IMR-90 (cell line): ENCODE measurements around the gene CMTM8. TPM values are rescaled to one million over a fixed set of nuclear protein-coding genes. Genes with fewer than 3 reads are reported as not detected.

Experiments
- ATAC-seq: fragments of 200-7000 bp; cut with Tn5 transposase; 2 replicates; pipeline ENCODE4 v1.9.1; 2020; ENCODE audit warnings: low read depth, mild to moderate bottlenecking, moderate library complexity
- BruUV-seq: library from RNA; stranded (reverse); fragments of 400-500 nt; replicated peaks from 2 replicates; lab custom pipeline; 2021; lab: Mats Ljungman, UMichigan
- CTCF ChIA-PET: fragments of 300-600 bp; formaldehyde crosslinking; extraction: SDS; loops from one replicate; lab custom pipeline; 2021; ENCODE audit warnings: antibody characterized with exemption; lab: Yijun Ruan, JAX
- POLR2A ChIA-PET: fragments of 300-600 bp; sonication (Branson Sonifier 250); formaldehyde crosslinking; loops from one replicate; lab custom pipeline; 2022; ENCODE audit warnings: antibody characterized with exemption; ENCODE audit not compliant: unreplicated experiment; lab: Charles Lee
- DNase-seq: peaks from one replicate; pipeline ENCODE4 v3.0.0; 2013
- H2AFZ ChIP-seq: replicated peaks from 2 replicates; pipeline ENCODE3; 2013; ENCODE audit warnings: low read length, mild to moderate bottlenecking; ENCODE audit not compliant: poor library complexity
- H2AK5ac ChIP-seq: 2 replicates; pipeline ENCODE4 v1.6.1; 2013; ENCODE audit warnings: low read depth, low read length, inconsistent platforms
- H2AK9ac ChIP-seq: replicated peaks from 2 replicates; pipeline ENCODE3; 2013; ENCODE audit warnings: mild to moderate bottlenecking, low read depth, low read length, moderate library complexity; ENCODE audit not compliant: poor library complexity
- H2BK120ac ChIP-seq: 2 replicates; pipeline ENCODE4 v1.6.1; 2013; ENCODE audit warnings: low read depth, low read length, inconsistent platforms
- H2BK15ac ChIP-seq: 3 replicates; pipeline ENCODE4 v1.6.1; 2013; ENCODE audit warnings: low read depth, low read length, inconsistent platforms
- H2BK20ac ChIP-seq: 2 replicates; pipeline ENCODE4 v1.6.1; 2013; ENCODE audit warnings: low read depth, mild to moderate bottlenecking, inconsistent platforms, low read length, moderate library complexity
- H2BK5ac ChIP-seq: 2 replicates; pipeline ENCODE4 v1.6.1; 2013; ENCODE audit warnings: mild to moderate bottlenecking, low read depth, low read length, inconsistent platforms; ENCODE audit not compliant: poor library complexity, severe bottlenecking
- H3K14ac ChIP-seq: replicated peaks from 2 replicates; pipeline ENCODE4 v1.6.1; 2013; ENCODE audit warnings: low read depth, low read length, inconsistent platforms
- H3K18ac ChIP-seq: 2 replicates; pipeline ENCODE4 v1.6.1; 2013; ENCODE audit warnings: low read depth, low read length, control low read depth
- H3K23ac ChIP-seq: 2 replicates; pipeline ENCODE4 v1.6.1; 2013; ENCODE audit warnings: low read depth, low read length, inconsistent platforms
- H3K27ac ChIP-seq: 2 replicates; pipeline ENCODE4 v1.5.1; 2013; ENCODE audit warnings: mild to moderate bottlenecking, control low read depth, low read length; ENCODE audit not compliant: insufficient read depth
- H3K27me3 ChIP-seq: 2 replicates; pipeline ENCODE4 v1.6.1; 2013; ENCODE audit warnings: low read length; ENCODE audit not compliant: control insufficient read depth, insufficient read depth
- H3K36me3 ChIP-seq: 2 replicates; pipeline ENCODE4 v1.6.1; 2013; ENCODE audit warnings: low read length, mixed read lengths; ENCODE audit not compliant: control insufficient read depth, insufficient read depth
- H3K4ac ChIP-seq: 2 replicates; pipeline ENCODE4 v1.6.1; 2013; ENCODE audit warnings: low read depth, low read length, inconsistent platforms
- H3K4me1 ChIP-seq: 2 replicates; pipeline ENCODE4 v1.6.1; 2013; ENCODE audit warnings: low read length, mixed read lengths; ENCODE audit not compliant: control insufficient read depth, insufficient read depth
- H3K4me2 ChIP-seq: 2 replicates; pipeline ENCODE4 v1.6.1; 2013; ENCODE audit warnings: low read depth, mild to moderate bottlenecking, control low read depth, low read length, moderate library complexity
- H3K4me3 ChIP-seq: 2 replicates; pipeline ENCODE4 v1.5.1; 2013; ENCODE audit warnings: low read depth, mild to moderate bottlenecking, control low read depth, low read length, moderate library complexity; ENCODE audit not compliant: insufficient read depth
- H3K56ac ChIP-seq: 2 replicates; pipeline ENCODE4 v1.6.1; 2013; ENCODE audit warnings: low read length, inconsistent platforms; ENCODE audit not compliant: insufficient read depth; ENCODE audit errors: extremely low read depth
- H3K79me1 ChIP-seq, 2 experiments: 2 replicates each; pipeline ENCODE4 v1.6.1; 2013; ENCODE audit warnings: low read length in 2 of 2, inconsistent platforms in 1 of 2, low read depth in 1 of 2
- H3K9ac ChIP-seq: 2 replicates; pipeline ENCODE4 v1.6.1; 2013; ENCODE audit warnings: low read depth, low read length, control low read depth
- H3K9me1 ChIP-seq: 2 replicates; pipeline ENCODE4 v1.6.1; 2013; ENCODE audit warnings: low read length, inconsistent platforms; ENCODE audit not compliant: insufficient read depth
- H3K9me3 ChIP-seq: 2 replicates; pipeline ENCODE4 v1.6.1; 2013; ENCODE audit warnings: low read length; ENCODE audit not compliant: control insufficient read depth, insufficient read depth
- H4K20me1 ChIP-seq: 2 replicates; pipeline ENCODE4 v1.6.1; 2013; ENCODE audit warnings: low read length, inconsistent platforms; ENCODE audit not compliant: insufficient read depth
- H4K5ac ChIP-seq: 2 replicates; pipeline ENCODE4 v1.6.1; 2013; ENCODE audit warnings: mild to moderate bottlenecking, low read depth, low read length, control low read depth
- H4K8ac ChIP-seq, 2 experiments: 2 replicates each; pipeline ENCODE4 v1.6.1; 2013; ENCODE audit warnings: low read depth in 2 of 2, low read length in 2 of 2, control low read depth in 1 of 2, inconsistent platforms in 1 of 2
- H4K91ac ChIP-seq: 2 replicates; pipeline ENCODE4 v1.6.1; 2013; ENCODE audit warnings: low read depth, low read length, inconsistent platforms; ENCODE audit not compliant: insufficient read depth
- CHD1 ChIP-seq: IDR thresholded peaks from 2 replicates; pipeline ENCODE4 v1.6.1; 2012; ENCODE audit warnings: low read depth, low read length, improper control_type of control experiment
- MAFK ChIP-seq: IDR thresholded peaks from 2 replicates; pipeline ENCODE4 v1.6.1; 2012; ENCODE audit warnings: low read depth, low read length, improper control_type of control experiment
- MXI1 ChIP-seq: IDR thresholded peaks from 2 replicates; pipeline ENCODE4 v1.6.1; 2012; ENCODE audit warnings: low read depth, mild to moderate bottlenecking, low read length, moderate library complexity, borderline replicate concordance
- NFE2L2 ChIP-seq: fragments of 150-350 bp; IDR thresholded peaks from 2 replicates; pipeline ENCODE4 v1.6.1; 2016; ENCODE audit warnings: low read depth, mild to moderate bottlenecking, low read length
- POLR2A ChIP-seq: IDR thresholded peaks from 2 replicates; pipeline ENCODE4 v1.6.1; 2012; ENCODE audit warnings: mild to moderate bottlenecking, low read depth, low read length
- RCOR1 ChIP-seq: IDR thresholded peaks from 2 replicates; pipeline ENCODE4 v1.6.1; 2012; ENCODE audit warnings: mild to moderate bottlenecking, low read length, improper control_type of control experiment; ENCODE audit not compliant: insufficient replicate concordance
- SMC3 ChIP-seq: fragments of 150-350 bp; IDR thresholded peaks from 2 replicates; pipeline ENCODE4 v1.6.1; 2016; ENCODE audit warnings: low read depth, mild to moderate bottlenecking, antibody characterized with exemption, low read length, moderate library complexity
- WGBS, 2 experiments: methylation state at CpG; one replicate each; pipeline versions ENCODE4 v1.1.5 to v1.1.7; 2013; ENCODE audit warnings: missing lambda C conversion rate in 2 of 2; ENCODE audit not compliant: insufficient read length in 1 of 2; ENCODE audit errors: extremely low coverage in 2 of 2; 5-methylcytosine and 5-hydroxymethylcytosine counted together
- dilution Hi-C: fragments of 300-500 bp; cut with HindIII; formaldehyde crosslinking; loops from one replicate; pipeline ENCODE4 v1.14.3; 2018; ENCODE audit warnings: low sequenced_read_pairs; ENCODE audit not compliant: unreplicated experiment
- in situ Hi-C: fragments of 300-500 bp; cut with MboI; formaldehyde crosslinking; loops from 3 replicates; pipeline ENCODE4 v1.14.3; 2019; ENCODE audit warnings: low sequenced_read_pairs, inconsistent platforms, mixed read lengths
- intact Hi-C: fragments of 100-400 bp; cut with micrococcal nuclease; formaldehyde crosslinking; loops from 2 replicates; pipeline ENCODE4 v1.10.0; 2022
- polyA plus RNA-seq, 3 experiments: library from polyadenylated mRNA; depleted of rRNA; stranded (reverse); fragments of >200 nt; gene quantifications; 2 replicates each; pipeline ENCODE4 v1.2.3, GENCODE V29; 2012; ENCODE audit warnings: low replicate concordance in 1 of 3
- total RNA-seq: library from RNA; depleted of rRNA; stranded (reverse); fragments of >200 nt; gene quantifications from 2 replicates; pipeline ENCODE4 v1.2.3, GENCODE V29; 2012
- TF ChIP-seq, protein P1 (sequence below): conservative IDR thresholded peaks from 2 replicates; pipeline ENCODE4 v1.5.1; 2012; ENCODE audit warnings: mild to moderate bottlenecking, low read depth, low read length, improper control_type of control experiment
- TF ChIP-seq, protein P2 (sequence below): fragments of 150-350 bp; IDR thresholded peaks from 2 replicates; pipeline ENCODE4 v1.6.1; 2016; ENCODE audit warnings: low read depth, mild to moderate bottlenecking, low read length, moderate library complexity, borderline replicate concordance
- TF ChIP-seq, protein P3 (sequence below): fragments of 150-350 bp; IDR thresholded peaks from 2 replicates; pipeline ENCODE4 v1.6.1; 2017; ENCODE audit warnings: mild to moderate bottlenecking, antibody characterized with exemption, low read length, low read depth

Gene CMTM8
- total and polyA plus RNA-seq, 2 of the 4 experiments (the other 2 are of a cell fraction) = 0.15 TPM; not detected in 1

DNA sequence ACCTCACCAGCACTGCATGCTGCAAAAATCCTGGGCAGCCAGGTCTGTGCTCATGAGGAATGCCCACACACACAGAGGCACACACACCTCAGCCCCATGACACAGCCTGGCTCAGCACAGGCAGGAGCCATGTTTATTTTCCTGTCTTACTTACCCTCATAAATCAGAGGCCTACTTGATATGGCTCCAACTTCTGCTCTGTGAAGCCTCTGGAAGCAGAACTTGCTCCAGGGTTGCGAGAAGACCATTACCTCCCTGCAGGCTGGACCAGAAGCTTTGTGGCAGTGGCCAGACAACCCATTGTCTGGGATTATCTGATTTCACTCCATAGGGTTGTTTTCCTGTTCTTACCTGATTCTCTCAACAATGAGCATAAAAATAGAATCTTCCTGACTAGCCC is 43.8 kb upstream of the CMTM8 start:
- Histone ChIP-seq H4K5ac (no peak overlapping the region), H3K4me1 (no peaks in the 10 kb centered on the region), H3K9ac (no peak overlapping the region), H3K9me3 (no peaks in the 10 kb centered on the region), H2AK9ac (no peak overlapping the region), H3K4ac (no peak overlapping the region), H2BK5ac (no peak overlapping the region), H4K20me1 (no peaks in the 10 kb centered on the region), H2AFZ (no peak overlapping the region), H3K79me1 (no peaks in the 10 kb centered on the region), H2BK20ac (no peak overlapping the region), H3K27me3 (peaks cover 7% of the 10 kb centered on the region), H3K18ac (no peak overlapping the region), H3K36me3 (no peaks in the 10 kb centered on the region), H3K9me1 (no peaks in the 10 kb centered on the region), H3K56ac (no peak overlapping the region), H3K23ac (no peak overlapping the region), H3K14ac (no peak overlapping the region), H4K91ac (no peak overlapping the region), H3K4me3 (no peak overlapping the region), H3K4me2 (no peak overlapping the region), H3K27ac (no peak overlapping the region), H2AK5ac (no peak overlapping the region), H4K8ac (no peak overlapping the region), H2BK15ac (no peak overlapping the region), H2BK120ac (no peak overlapping the region)
- 80% methylated on average over 1 of the region's 1 CpG; no CpG with 5 or more reads in 1 of the 2 experiments for WGBS, 2 experiments
- TF ChIP-seq RCOR1 = no peak
- TF ChIP-seq, protein P1, sequence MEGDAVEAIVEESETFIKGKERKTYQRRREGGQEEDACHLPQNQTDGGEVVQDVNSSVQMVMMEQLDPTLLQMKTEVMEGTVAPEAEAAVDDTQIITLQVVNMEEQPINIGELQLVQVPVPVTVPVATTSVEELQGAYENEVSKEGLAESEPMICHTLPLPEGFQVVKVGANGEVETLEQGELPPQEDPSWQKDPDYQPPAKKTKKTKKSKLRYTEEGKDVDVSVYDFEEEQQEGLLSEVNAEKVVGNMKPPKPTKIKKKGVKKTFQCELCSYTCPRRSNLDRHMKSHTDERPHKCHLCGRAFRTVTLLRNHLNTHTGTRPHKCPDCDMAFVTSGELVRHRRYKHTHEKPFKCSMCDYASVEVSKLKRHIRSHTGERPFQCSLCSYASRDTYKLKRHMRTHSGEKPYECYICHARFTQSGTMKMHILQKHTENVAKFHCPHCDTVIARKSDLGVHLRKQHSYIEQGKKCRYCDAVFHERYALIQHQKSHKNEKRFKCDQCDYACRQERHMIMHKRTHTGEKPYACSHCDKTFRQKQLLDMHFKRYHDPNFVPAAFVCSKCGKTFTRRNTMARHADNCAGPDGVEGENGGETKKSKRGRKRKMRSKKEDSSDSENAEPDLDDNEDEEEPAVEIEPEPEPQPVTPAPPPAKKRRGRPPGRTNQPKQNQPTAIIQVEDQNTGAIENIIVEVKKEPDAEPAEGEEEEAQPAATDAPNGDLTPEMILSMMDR = no peak
- TF ChIP-seq MXI1 = no peak
- no peak for TF ChIP-seq CHD1
- no peak for TF ChIP-seq NFE2L2
- TF ChIP-seq POLR2A = no peak
- TF ChIP-seq MAFK = no peak
- TF ChIP-seq, protein P2, sequence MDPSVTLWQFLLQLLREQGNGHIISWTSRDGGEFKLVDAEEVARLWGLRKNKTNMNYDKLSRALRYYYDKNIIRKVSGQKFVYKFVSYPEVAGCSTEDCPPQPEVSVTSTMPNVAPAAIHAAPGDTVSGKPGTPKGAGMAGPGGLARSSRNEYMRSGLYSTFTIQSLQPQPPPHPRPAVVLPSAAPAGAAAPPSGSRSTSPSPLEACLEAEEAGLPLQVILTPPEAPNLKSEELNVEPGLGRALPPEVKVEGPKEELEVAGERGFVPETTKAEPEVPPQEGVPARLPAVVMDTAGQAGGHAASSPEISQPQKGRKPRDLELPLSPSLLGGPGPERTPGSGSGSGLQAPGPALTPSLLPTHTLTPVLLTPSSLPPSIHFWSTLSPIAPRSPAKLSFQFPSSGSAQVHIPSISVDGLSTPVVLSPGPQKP = no peak
- TF ChIP-seq, protein P3, sequence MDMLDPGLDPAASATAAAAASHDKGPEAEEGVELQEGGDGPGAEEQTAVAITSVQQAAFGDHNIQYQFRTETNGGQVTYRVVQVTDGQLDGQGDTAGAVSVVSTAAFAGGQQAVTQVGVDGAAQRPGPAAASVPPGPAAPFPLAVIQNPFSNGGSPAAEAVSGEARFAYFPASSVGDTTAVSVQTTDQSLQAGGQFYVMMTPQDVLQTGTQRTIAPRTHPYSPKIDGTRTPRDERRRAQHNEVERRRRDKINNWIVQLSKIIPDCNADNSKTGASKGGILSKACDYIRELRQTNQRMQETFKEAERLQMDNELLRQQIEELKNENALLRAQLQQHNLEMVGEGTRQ = no peak
- TF ChIP-seq SMC3 = no peak
- CTCF ChIA-PET = no interaction called here
- no peak for DNase-seq
- ATAC-seq = no peak
- dilution Hi-C loops = no loop called here
- intact Hi-C loops = no loop called here
- POLR2A ChIA-PET = no interaction called here
- BruUV-seq = no TSS peak
- in situ Hi-C loops = no loop called here
